DMS153 (cell line): Measurements from ENCODE around the gene TEX44.

ENCODE experiments used
- DNase-seq: peaks from one replicate; lab custom pipeline; 2025; lab: John Stamatoyannopoulos, UW

TEX44 gene

DNA sequence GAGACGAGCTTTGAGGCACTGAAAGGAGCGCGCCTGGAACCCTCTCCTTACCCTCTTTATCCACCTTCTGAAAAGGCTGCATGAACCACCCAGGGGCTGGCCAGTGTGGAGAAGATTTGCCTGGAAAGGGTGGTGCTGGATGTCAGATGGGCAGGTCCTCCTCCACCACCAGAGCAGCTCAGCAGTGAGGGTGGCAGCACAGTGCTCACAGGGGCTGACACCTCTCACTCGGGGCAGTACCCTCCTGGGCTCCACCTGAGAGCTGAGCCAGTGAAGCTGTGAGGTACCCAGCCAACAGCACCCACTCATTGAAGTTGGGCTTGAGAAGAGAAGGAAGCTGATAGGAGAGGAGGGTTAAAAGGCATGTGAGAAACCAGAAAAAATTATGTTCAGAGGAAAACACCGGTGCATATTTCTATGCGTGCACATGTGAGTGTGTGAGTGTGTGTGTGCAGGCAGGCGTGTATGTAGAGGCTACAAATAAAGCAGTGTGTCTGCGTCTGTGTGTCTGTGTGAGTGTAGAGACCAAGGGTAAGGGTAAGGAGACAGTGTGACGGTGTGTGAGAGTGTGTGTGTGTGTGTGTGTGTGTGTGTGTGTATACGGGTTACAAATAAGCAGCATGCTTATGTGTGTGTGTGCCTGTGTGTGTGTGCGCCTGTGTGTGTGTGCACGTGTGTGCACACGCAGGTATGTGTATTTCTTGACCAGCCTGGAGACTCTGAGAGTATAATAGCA lies 40.7 kb downstream of the TEX44 start:
- DNase-seq = no peak

DNA sequence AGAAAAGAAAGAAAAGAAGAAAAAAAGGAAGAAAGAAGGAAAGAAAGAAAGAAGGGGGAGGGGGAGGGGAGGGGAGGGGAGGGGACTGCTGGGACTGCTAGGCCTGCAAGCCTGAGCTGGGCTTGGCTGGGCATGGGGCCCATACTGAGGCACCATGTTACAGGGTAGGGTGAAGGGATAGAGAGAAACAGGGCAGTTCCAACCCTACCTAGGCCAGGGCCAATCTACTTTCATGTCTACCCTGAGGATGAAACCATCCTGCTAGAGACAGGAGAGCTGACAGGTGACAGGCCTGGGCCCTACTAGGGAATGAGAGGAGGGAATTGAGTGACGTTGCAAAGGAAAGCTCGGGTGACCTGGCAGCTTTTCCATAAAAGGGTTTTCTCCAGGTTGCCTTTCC lies 41.7 kb downstream of the TEX44 start:
- no peak for DNase-seq

DNA sequence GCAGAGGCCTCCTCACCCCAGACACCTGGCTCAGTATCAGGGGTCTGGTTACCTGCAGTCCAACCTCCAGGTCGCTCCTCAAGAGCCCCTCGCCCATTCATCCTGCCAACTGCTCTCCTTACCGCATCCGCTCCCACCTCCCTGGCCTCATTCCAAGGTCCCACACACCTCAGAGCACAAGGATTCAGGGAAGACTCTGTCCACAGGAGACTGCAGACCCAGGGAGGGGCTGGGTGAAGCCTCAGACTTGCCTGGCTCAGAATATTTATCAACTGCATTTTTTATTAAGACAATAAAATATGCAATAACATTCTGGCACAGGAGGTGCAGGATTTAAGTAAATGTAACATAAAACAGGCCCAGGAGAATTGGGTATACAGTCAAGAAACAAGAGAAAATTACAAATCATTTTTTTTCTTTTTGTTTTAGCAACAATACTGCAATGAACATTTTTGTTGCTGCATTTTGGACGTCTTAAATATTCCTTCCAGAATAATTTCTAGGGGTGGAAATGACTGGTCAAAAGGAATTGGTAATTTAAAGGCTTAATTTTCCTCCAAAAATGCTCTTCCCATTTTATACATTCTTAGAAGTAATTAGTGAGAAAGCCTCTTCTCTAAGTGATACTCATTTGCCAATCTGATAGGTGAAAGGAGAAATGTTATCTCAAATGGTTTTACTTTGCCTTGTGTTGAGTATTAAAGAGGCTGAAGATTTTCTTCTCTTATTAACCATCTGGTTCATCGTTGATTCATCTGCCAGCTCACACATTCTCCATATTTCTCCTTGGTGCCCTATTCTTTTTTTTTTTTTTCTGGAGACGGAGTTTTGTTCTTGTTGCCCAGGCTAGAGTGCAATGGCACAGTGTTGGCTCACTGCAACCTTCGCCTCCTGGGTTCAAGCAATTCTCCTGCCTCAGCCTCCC lies 42.5 kb downstream of the TEX44 start:
- DNase-seq = no peak

DNA sequence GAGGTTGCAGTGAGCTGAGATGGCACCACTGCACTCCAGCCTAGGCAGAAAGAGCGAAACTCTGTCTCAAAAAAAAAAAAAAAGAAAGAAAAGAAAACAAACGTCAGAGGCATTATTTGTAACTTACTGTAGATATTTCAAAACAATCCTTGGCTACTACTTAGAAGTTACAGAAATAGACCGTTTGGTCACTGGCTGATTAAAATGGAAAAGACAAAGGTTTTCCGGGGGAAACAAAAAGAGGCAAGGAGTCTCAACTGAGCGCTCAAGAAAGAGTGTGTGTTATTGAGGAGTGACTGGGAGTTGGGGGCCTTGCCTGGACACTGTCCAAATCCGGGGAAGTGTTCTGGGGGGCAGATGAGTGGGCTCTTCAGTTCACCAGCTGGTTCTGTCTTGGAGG lies 47.6 kb downstream of the TEX44 start:
- DNase-seq = no peak

DNA sequence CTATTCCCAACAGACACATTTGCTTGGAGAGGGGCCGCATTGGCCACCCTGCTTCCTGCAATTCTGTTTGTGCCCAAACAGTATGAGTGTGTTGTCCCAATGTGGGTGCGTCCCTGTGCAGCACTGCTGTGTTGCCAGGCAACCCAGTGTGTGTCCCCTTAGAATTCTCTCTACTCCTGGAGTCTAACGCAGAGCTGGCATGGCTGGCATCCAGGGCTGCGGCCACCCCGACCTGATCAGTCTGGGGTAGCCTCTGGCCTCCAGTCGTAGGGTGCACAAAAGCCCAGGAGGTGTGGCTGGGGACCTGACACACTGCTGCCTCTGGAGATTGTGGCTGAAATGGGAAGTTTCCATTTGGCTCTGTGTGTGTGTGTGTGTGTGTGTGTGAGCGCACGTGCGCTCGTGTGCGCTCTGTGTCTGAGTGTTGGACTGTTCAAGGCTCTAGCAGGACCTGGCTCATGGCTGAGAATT lies 48.0 kb downstream of the TEX44 start:
- DNase-seq = peak; percentile 68

DNA sequence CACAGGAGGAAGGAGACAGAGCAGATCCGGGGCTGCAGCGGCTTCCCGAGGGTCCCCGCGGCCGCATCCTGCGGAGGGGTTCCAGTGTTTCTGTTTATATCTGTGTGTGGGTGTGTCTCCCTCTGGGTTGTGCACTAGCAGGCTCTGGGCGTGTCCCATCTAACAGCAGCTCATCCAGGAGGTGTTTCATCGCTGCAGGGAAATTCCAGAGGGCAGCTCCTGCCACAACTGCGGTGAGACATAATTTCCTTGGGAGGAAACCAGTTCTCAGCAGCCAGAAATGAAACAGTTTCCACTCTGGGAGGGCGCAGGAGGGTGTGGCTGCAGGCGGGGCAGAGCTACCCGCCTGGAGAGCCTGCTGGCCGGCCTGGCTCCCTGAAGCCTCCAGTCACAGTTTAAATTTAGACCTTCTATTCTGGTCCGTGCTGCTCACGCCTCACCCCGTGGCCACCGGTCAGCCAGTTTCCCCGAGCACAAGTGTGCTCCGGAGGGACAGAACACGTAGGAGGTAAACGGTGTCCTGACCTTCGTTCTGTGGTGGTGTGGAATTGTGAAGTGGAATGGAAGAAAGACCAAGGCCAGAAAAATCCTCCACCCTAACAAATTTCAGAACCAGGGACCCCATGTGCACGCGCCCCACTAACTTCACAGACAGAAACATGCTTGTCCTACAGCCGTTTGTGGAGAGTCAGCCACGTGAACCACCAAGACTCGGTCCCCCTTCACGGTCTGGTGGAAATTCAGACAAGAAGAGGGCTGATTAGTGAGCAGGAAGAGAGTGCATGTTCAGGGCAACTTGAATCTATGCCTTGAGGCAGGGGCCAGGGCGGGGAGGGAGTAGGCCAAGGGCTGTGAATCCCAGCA lies 50.2 kb downstream of the TEX44 start:
- peak; percentile 33 for DNase-seq

DNA sequence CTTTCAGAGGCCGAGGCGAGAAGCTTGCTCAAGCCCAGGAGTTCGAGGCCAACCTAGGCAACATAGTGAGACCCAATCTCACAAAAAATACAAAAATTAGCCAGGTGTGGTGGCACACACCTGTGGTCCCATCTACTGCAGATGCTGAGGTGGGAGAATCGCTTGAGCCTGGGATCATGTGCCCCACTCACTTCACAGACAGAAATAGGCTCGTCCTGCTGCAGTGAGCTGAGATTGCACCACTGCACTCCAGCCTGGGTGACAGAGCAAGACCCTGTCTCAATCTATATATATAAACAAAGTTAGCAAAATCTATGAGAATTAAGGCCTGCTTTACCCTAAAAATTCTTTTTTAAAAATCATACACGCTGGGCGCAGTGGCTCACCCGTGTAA lies 50.8 kb downstream of the TEX44 start:
- no peak for DNase-seq
